ENCODE data around the gene ZNF620.
"Not testable (repeated sequence)": the region's sequence is repeated elsewhere in the genome, so short reads cannot be mapped to it uniquely, and the experiment has no call there.

ZNF620 gene

GRCh38 chr3:40505599-40506462 lies at the start of gene ZNF620:
Gene ZNF620, plus strand, starts transcription at chr3:40506039. Its CDS starts 314 bp downstream, at chr3:40506353.
- peak; percentile 4 to 43 for DNase-seq (ENCODE audit: low read depth in 1 of 2, low spot score in 1 of 2)

- no peak for DNase-seq (ENCODE audit: low read depth in 1 of 2, low spot score in 1 of 2)
These were observed 49.4 kb upstream of the ZNF620 start for GRCh38 chr3:40456279-40456939.

GRCh38 chr3:40456940-40457823 lies 48.7 kb upstream of the ZNF620 start, which contains the start of gene RPL14:
Gene RPL14, plus strand, starts transcription at chr3:40457339. Its CDS starts 133 bp downstream, at chr3:40457472.
- peak; percentile 83 to 95 for DNase-seq (ENCODE audit: low read depth in 1 of 2, low spot score in 1 of 2)

- DNase-seq (ENCODE audit: low read depth in 1 of 2, low spot score in 1 of 2), result no peak
These were observed 47.4 kb upstream of the ZNF620 start for GRCh38 chr3:40458473-40458872.

GRCh38 chr3:40460481-40460880 lies 45.4 kb upstream of the ZNF620 start:
- DNase-seq (ENCODE audit: low read depth in 1 of 2, low spot score in 1 of 2), result not testable (repeated sequence)

- no peak for DNase-seq (ENCODE audit: low read depth in 1 of 2, low spot score in 1 of 2)
These were observed 44.7 kb upstream of the ZNF620 start for GRCh38 chr3:40461161-40461560.

GRCh38 chr3:40462838-40463237 lies 43.0 kb upstream of the ZNF620 start:
- not testable (repeated sequence) for DNase-seq (ENCODE audit: low read depth in 1 of 2, low spot score in 1 of 2)

GRCh38 chr3:40463579-40463978 lies 42.3 kb upstream of the ZNF620 start:
- DNase-seq (ENCODE audit: low read depth in 1 of 2, low spot score in 1 of 2), result no peak

- no peak for DNase-seq (ENCODE audit: low read depth in 1 of 2, low spot score in 1 of 2)
These were observed 41.3 kb upstream of the ZNF620 start for GRCh38 chr3:40464339-40465110.

GRCh38 chr3:40465111-40465407 lies 40.8 kb upstream of the ZNF620 start:
- DNase-seq (ENCODE audit: low read depth in 1 of 2, low spot score in 1 of 2), result no peak

GRCh38 chr3:40465456-40465855 lies 40.4 kb upstream of the ZNF620 start:
- no peak for DNase-seq (ENCODE audit: low read depth in 1 of 2, low spot score in 1 of 2)

GRCh38 chr3:40468018-40468417 lies 37.8 kb upstream of the ZNF620 start:
- no peak for DNase-seq (ENCODE audit: low read depth in 1 of 2, low spot score in 1 of 2)

- DNase-seq (ENCODE audit: low read depth in 1 of 2, low spot score in 1 of 2), result no peak
These were observed 35.1 kb upstream of the ZNF620 start for GRCh38 chr3:40470701-40471100.

- DNase-seq (ENCODE audit: low read depth in 1 of 2, low spot score in 1 of 2), result peak; percentile 18 to 28
These were observed 29.1 kb upstream of the ZNF620 start, which contains the start of gene ZNF619 for GRCh38 chr3:40476478-40477470. Gene ZNF619, plus strand, starts transcription at chr3:40477122. Its CDS starts 858 bp downstream, at chr3:40477980.

- DNase-seq (ENCODE audit: low read depth in 1 of 2, low spot score in 1 of 2), result no peak
These were observed 28.2 kb upstream of the ZNF620 start for GRCh38 chr3:40477666-40478065.

- DNase-seq (ENCODE audit: low read depth in 1 of 2, low spot score in 1 of 2), result no peak
These were observed 18.7 kb upstream of the ZNF620 start for GRCh38 chr3:40487172-40487571.

- DNase-seq (ENCODE audit: low read depth in 1 of 2, low spot score in 1 of 2), result no peak
These were observed 14.9 kb upstream of the ZNF620 start for GRCh38 chr3:40490916-40491315.

GRCh38 chr3:40494698-40495097 lies 11.1 kb upstream of the ZNF620 start:
- no peak for DNase-seq (ENCODE audit: low read depth in 1 of 2, low spot score in 1 of 2)

- no peak for DNase-seq (ENCODE audit: low read depth in 1 of 2, low spot score in 1 of 2)
These were observed 8.6 kb upstream of the ZNF620 start for GRCh38 chr3:40497288-40497687.
